DMS53 treated with DMSO at 0.1 percent for 48 hours (cell line): ENCODE measurements around the gene HSDL1.
"Not testable (repeated sequence)": the region's sequence is repeated elsewhere in the genome, so short reads cannot be mapped to it uniquely, and the experiment has no call there.

ENCODE experiments used
- DNase-seq: peaks from one replicate; lab custom pipeline; 2025; ENCODE audit not compliant: unreplicated experiment; lab: John Stamatoyannopoulos, UW

HSDL1 gene

GRCh38 chr16:84139628-84140258, 5.2 kb downstream of the HSDL1 start:
- DNase-seq, result no peak

DNA sequence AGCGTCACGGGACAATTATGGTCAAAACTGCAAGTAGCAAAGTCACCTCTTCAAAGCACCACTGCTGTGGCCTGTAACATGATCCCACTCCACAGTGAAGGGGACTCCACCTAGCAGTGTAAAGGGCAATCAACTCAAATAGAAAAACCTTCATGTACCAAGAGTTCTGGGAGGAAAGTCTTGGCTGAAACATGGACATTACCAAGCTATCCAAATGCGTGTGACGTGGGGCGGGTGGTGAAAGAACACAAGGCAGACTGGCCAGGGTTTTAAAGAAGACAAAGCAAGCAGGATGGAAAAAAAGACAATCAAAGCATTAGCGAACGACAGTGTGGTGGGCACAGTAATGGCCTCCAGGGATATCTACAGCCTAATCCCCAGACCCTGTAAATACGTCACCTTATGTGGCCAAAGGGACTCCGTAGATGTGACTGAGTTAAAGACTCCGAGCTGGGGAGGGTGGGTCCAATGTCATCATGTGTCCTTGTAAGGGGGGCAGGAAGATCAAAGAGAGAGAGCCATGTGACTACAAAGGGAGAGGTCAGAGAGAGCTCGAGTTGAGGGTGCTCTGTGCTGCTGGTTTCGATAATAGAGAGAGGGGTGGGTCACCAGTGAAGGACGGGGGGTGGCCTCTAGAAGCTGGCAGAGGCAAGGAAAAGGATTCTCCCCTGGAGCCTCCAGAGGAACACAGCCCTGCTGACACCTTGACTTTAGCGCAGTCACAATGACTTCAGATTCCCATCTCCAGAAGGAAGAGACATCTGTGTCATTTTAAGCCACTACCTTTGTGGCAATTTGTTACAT, 6.0 kb downstream of the HSDL1 start:
- peak; percentile 86 for DNase-seq

DNA sequence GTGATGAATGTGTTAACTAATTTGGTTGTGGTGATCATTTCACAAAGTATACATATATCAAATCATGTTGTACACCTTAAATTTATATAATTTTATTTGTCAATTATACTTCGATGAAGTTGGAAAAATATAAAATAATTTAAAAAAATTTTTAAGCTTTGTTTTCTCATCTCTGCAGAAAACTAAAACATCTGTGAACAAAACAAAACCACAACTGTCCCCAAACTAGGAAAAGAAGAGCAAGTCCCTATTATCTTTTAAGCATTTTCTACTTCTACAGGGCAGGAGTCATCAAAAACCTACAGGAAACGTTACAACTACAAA, 6.5 kb downstream of the HSDL1 start:
- DNase-seq, result no peak

- no peak for DNase-seq
Measured at GRCh38 chr16:84137769-84138357, 7.1 kb downstream of the HSDL1 start.

DNA sequence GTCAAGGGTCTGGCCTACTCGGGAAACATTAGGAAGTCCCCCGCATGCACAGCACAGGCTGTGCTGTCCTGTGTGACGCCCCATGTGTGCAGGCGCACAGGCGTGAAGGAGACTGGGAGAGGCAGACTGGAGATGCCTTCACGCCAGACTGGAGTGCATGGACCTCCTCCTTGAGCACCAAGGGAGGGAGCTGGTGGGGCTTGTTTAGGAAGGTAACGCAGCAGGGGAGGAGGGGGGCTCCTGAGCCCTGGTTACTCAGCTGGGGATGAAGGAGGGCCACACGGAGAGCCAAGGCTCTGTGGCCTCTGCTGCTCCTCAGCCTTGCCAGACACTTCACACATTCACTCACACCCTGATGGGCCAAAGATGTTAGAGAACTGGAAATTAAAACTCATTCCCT, 7.7 kb downstream of the HSDL1 start:
- no peak for DNase-seq

DNA sequence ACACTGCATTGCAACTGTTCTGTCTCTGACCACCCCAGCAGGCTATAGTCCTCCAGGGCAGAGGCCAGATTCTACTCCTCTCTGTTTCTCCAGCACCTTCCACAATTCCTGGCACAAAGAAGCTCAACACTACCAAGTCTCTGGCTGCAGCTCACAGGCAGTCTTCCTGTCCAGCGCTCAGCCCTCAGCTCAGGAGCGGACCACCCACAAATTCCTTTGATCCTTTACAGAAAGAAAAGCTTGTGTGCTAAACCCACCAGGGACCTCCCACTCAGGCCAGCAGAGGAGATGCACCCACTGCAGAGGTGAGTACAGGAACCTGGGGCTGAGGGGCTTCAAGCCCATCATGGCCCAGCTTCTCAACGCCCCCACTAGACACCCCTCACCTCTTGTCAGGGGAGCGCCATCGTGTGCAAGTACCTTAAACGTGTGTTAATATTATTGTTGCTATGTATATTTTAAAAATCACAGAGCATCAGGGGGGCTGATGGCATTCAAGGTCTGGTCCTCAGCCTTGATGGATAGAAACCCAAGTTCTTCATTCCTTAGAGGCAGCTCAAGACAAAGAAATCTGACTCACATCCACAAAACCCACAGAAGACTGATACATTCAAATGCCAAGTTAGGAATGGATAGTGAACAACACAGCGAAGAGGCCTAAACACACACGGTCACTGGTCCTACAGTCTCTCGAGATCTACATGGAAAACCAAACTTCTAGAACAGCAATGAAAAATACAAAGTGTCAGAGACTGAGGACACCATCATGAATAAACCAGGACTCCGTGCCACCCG, 8.4 kb downstream of the HSDL1 start:
- no peak for DNase-seq

- DNase-seq, result no peak
Measured at GRCh38 chr16:84132527-84133285, 12.3 kb downstream of the HSDL1 start.

- no peak for DNase-seq
Measured at GRCh38 chr16:84131117-84131516, 13.9 kb downstream of the HSDL1 start.

- no peak for DNase-seq
Measured at GRCh38 chr16:84124257-84125073, 20.5 kb downstream of the HSDL1 start.

DNA sequence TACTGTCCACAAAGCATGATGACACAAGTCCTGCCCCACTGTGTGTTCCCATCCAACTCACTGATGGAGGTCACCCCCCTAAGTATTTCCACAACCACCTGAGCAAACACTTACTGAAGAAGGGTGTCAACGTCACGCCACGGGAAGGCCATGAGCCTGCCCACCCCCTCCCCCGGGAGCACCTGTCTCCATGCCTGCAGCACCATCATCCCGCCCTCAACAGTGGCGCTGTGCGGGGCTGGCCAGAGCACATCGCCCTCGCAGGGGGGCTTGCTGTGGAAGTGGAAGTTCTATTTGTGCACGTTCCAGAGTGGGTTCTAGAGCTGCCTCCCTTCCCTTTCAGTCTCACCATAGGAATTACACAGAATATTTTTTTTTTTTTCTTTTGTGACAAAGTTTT, 24.0 kb downstream of the HSDL1 start:
- peak; percentile 78 for DNase-seq

- no peak for DNase-seq
Measured at GRCh38 chr16:84120023-84120422, 25.0 kb downstream of the HSDL1 start.

GRCh38 chr16:84119368-84119767, 25.6 kb downstream of the HSDL1 start:
- no peak for DNase-seq

DNA sequence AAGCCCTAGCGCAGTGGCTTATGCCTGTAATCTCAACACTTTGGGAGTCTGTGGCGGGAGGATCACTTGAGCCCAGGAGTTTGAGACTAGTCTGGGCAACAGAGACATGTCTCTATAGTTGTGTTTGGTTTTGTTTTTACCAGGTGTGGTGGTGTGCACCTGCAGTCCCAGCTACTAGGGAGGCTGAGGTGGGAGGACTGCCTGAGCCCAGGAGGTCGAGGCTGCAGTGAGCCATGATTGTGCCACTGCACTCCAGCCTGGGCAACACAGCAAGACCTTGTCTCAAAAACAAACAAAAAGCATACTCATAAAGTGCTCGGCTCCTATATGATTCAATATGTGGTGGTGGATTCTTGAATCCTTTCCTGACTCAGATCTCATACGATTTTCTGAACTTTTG, 26.7 kb downstream of the HSDL1 start:
- DNase-seq, result not testable (repeated sequence)

- peak; percentile 8 for DNase-seq
Measured at GRCh38 chr16:84117494-84117843, 27.5 kb downstream of the HSDL1 start.

DNA sequence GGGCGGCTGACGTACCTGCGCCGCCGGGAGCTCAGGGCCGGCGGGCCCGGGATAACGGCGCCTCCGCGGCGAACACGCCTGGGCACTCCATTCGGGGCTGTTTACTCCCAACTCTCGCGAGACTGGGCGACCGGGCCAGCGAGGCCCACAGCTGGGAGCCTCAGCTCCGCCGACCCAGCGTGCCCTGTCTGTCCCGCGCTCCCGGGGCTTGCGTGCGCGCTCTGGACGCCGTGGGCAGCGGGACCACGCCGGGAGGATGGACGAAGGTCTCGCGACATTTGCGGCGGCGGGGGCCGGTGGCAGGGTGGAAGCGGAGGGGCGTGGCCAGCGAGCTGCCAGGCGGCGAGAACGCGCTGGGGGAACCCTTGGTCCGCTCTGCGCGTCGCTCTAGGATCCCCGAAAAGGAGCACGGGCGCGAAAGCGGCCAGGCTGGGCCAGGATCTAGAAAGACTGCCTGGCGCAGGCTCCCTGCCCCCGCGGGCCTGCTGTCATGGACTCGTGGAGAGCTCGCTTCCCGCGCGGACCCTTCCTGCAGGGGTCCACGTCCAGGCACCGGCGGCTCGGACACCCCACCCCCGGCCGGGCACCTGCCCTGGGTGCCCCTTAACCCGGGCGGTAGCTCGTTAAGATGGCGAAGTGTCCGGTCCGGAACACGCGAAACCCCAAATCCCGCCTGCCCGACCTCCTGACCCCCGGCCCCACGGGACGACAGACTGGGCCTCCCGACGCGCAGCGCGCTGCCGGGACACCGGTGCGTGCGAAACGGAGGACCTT, 28.1 kb downstream of the HSDL1 start, which contains the start of gene MBTPS1:
Gene MBTPS1, minus strand, starts transcription at position 223 of the 774 bp plus-strand sequence. CDS start 15,159 bp downstream, outside the sequence.
- peak; percentile 85 for DNase-seq

DNA sequence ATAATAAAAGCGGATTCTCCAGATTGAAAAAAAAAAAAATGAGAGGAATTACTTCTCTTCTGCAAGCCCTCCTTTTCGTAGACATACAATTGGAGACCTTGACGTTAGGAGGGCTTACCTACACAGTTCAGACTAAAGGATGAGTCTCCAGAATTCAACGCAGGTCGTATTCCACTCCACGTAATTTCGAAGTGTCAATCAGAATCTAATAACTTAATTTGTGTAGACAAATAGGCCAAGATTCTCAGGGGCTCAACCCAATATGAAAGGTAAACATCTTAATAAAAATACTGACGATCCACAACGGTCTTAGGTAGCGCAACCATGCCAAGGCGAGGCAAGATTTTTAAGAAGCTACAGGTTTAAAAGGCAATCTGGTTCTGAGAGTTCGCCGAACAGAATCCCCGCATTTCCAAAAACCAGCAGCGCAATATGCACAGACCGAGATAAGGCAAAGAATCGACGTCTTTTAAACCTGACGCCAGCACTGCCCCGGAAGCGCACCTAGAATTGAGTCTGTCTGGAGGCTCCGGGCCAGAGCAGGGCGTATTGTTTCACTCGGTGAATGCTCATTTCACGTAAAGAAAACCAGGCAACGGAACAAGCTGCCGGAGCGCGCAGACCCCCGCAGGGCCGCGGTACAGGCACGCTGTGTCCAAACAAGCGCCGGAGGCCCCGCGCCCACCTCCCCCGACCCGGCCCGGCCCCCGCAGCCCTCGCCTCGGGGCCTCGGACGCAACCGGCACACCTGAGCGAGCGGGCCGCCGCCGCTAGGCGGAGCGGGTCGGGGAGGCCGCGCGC, 28.9 kb downstream of the HSDL1 start:
- DNase-seq, result peak; percentile 1

- DNase-seq, result not testable (repeated sequence)
Measured at GRCh38 chr16:84111949-84112348, 33.0 kb downstream of the HSDL1 start.

DNA sequence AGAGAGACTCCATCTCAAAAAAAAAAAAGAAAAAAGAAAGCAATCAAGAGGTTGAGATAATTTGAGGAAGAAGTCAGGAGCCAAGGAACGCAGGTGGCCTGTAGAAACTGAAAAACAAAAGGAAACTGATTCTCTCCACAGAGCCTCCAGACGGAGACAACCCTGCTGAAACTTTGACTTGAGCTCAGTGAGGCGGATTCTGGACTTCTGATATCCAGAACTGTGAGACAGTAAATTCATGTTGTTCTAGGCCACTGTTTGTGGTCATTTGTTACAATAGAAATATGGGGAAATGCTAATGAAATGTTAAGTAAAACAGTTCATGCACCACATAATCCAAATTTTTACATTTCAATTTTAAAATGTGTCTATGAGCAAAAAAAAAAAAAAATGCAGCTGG, 33.5 kb downstream of the HSDL1 start:
- DNase-seq, result no peak
